Amniotic epithelial cell (primary cell): ENCODE data around the gene PRKG1.

Experiments
- DNase-seq: peaks from one replicate; pipeline ENCODE4 v3.0.0-alpha.2; 2010; ENCODE audit warnings: low read depth

Gene PRKG1

GRCh38 chr10:51599647-51600046, 525.4 kb downstream of the PRKG1 start:
- DNase-seq: no peak

- DNase-seq: no peak
Measured at GRCh38 chr10:51602326-51602725, 528.0 kb downstream of the PRKG1 start.

GRCh38 chr10:51604579-51604978, 530.3 kb downstream of the PRKG1 start:
- DNase-seq: no peak

GRCh38 chr10:51606825-51607462, 532.7 kb downstream of the PRKG1 start:
- DNase-seq: no peak

GRCh38 chr10:51607463-51607835, 533.2 kb downstream of the PRKG1 start:
- DNase-seq: no peak

GRCh38 chr10:51608211-51608610, 533.9 kb downstream of the PRKG1 start:
- DNase-seq: no peak

- DNase-seq: no peak
Measured at GRCh38 chr10:51615764-51616298, 541.5 kb downstream of the PRKG1 start.

- DNase-seq: no peak
Measured at GRCh38 chr10:51617576-51618235, 543.4 kb downstream of the PRKG1 start.

GRCh38 chr10:51619365-51619764, 545.1 kb downstream of the PRKG1 start:
- DNase-seq: no peak

- DNase-seq: no peak
Measured at GRCh38 chr10:51620131-51620530, 545.8 kb downstream of the PRKG1 start.

- DNase-seq: no peak
Measured at GRCh38 chr10:51624013-51624412, 549.7 kb downstream of the PRKG1 start.

GRCh38 chr10:51629934-51630639, 555.8 kb downstream of the PRKG1 start:
- no peak for DNase-seq

GRCh38 chr10:51630640-51631005, 556.3 kb downstream of the PRKG1 start:
- no peak for DNase-seq

- DNase-seq: no peak
Measured at GRCh38 chr10:51635436-51635835, 561.1 kb downstream of the PRKG1 start.

- no peak for DNase-seq
Measured at GRCh38 chr10:51638211-51638610, 563.9 kb downstream of the PRKG1 start.

- no peak for DNase-seq
Measured at GRCh38 chr10:51638737-51639136, 564.5 kb downstream of the PRKG1 start.

- DNase-seq: no peak
Measured at GRCh38 chr10:51640120-51640819, 566.0 kb downstream of the PRKG1 start.

GRCh38 chr10:51642581-51642980, 568.3 kb downstream of the PRKG1 start:
- DNase-seq: no peak

- DNase-seq: no peak
Measured at GRCh38 chr10:51643734-51644133, 569.4 kb downstream of the PRKG1 start.

- no peak for DNase-seq
Measured at GRCh38 chr10:51649064-51649463, 574.8 kb downstream of the PRKG1 start.

GRCh38 chr10:51651063-51651462, 576.8 kb downstream of the PRKG1 start:
- DNase-seq: peak; percentile 55

GRCh38 chr10:51653025-51653424, 578.7 kb downstream of the PRKG1 start:
- no peak for DNase-seq

GRCh38 chr10:51654918-51655317, 580.6 kb downstream of the PRKG1 start:
- no peak for DNase-seq
